Vagina (tissue), 2 donors: ENCODE measurements around the gene ELAVL1.

Experiments used
- CTCF ChIP-seq, 3 experiments: fragments of 450-650 bp in 2 of 3; fragments of 200-600 bp in 1 of 3; sonication (generic) in 1 of 3; IDR thresholded peaks; one replicate each; pipeline ENCODE4 v1.5.1; 2017 to 2019; ENCODE audit warnings: antibody characterized with exemption in 3 of 3, mild to moderate bottlenecking in 2 of 3, moderate library complexity in 2 of 3
- POLR2AphosphoS5 ChIP-seq, 2 donors: sonication (generic); formaldehyde crosslinking; IDR thresholded peaks; one replicate each; pipeline ENCODE4 v1.9.0; 2017; ENCODE audit warnings: antibody characterized with exemption in 2 of 2, mild to moderate bottlenecking in 2 of 2, low read depth in 1 of 2; ENCODE audit not compliant: insufficient read depth in 1 of 2

GRCh38 chr19:7916955-7917266, 88.5 kb downstream of the ELAVL1 start:
- TF ChIP-seq POLR2AphosphoS5 (IDR thresholded peaks at IDR 0.05; ENCODE audit: insufficient read depth in 1 of 2, low read depth in 1 of 2), result no peak
- TF ChIP-seq CTCF (IDR thresholded peaks at IDR 0.05), result no peak
